ENCODE measurements around the gene SERINC2. TPM values are rescaled to one million over a fixed set of nuclear protein-coding genes. Genes with fewer than 3 reads are reported as not detected.

SERINC2 gene
- total RNA-seq, 1 donor from 2014 or later: 9.6 TPM

- no peak overlapping the region for H3K4me3 Mint-ChIP-seq
Observed at GRCh38 chr1:31397360-31398095, 15.5 kb upstream of the SERINC2 start.

GRCh38 chr1:31398246-31398645 is 14.8 kb upstream of the SERINC2 start:
- Histone ChIP-seq H3F3A (ENCODE audit: low read depth) (no peaks in the 10 kb centered on the region), H3K4me3 (no peak overlapping the region), H3K9ac (no peak overlapping the region), H2AFZ (replicated peaks) (no peak overlapping the region), H3K9me3 (ENCODE audit: low read depth) (no peaks in the 10 kb centered on the region), H3K4me1 (no peaks in the 10 kb centered on the region), H3K4me2 (no peak overlapping the region), H3K79me2 (ENCODE audit: low read depth) (no peaks in the 10 kb centered on the region), H3K27me3 (peaks cover 18% of the 10 kb centered on the region), H3K36me3 (no peaks in the 10 kb centered on the region), H4K20me1 (ENCODE audit: low read depth) (no peaks in the 10 kb centered on the region), H3K27ac (no peak overlapping the region)
- H3K27ac Mint-ChIP-seq: no peak overlapping the region
- DNase-seq (ENCODE audit: low spot score): no peak
- peaks cover 5% of the 10 kb centered on the region for H3K27me3 Mint-ChIP-seq (ENCODE audit: insufficient read depth, low read depth)
- TF ChIP-seq, protein P1, sequence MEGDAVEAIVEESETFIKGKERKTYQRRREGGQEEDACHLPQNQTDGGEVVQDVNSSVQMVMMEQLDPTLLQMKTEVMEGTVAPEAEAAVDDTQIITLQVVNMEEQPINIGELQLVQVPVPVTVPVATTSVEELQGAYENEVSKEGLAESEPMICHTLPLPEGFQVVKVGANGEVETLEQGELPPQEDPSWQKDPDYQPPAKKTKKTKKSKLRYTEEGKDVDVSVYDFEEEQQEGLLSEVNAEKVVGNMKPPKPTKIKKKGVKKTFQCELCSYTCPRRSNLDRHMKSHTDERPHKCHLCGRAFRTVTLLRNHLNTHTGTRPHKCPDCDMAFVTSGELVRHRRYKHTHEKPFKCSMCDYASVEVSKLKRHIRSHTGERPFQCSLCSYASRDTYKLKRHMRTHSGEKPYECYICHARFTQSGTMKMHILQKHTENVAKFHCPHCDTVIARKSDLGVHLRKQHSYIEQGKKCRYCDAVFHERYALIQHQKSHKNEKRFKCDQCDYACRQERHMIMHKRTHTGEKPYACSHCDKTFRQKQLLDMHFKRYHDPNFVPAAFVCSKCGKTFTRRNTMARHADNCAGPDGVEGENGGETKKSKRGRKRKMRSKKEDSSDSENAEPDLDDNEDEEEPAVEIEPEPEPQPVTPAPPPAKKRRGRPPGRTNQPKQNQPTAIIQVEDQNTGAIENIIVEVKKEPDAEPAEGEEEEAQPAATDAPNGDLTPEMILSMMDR (IDR thresholded peaks at IDR 0.05): no peak
- peaks cover 15% of the 10 kb centered on the region for H3K4me1 Mint-ChIP-seq
- H3K4me3 Mint-ChIP-seq: no peak overlapping the region
- H3K36me3 Mint-ChIP-seq: no peaks in the 10 kb centered on the region
- H3K9me3 Mint-ChIP-seq: no peaks in the 10 kb centered on the region

More at GRCh38 chr1:31397360-31398095, 15.5 kb upstream of the SERINC2 start:
- Histone ChIP-seq H3K36me3 (no peaks in the 10 kb centered on the region), H3K9me3 (ENCODE audit: low read depth) (no peaks in the 10 kb centered on the region), H3K4me1 (no peaks in the 10 kb centered on the region), H3K79me2 (ENCODE audit: low read depth) (no peaks in the 10 kb centered on the region), H3K27ac (no peak overlapping the region), H4K20me1 (ENCODE audit: low read depth) (no peaks in the 10 kb centered on the region), H3F3A (ENCODE audit: low read depth) (no peaks in the 10 kb centered on the region), H3K9ac (no peak overlapping the region), H2AFZ (replicated peaks) (no peak overlapping the region), H3K4me3 (no peak overlapping the region), H3K4me2 (no peak overlapping the region), H3K27me3 (peaks cover 18% of the 10 kb centered on the region)
- Mint-ChIP-seq H3K36me3 (no peaks in the 10 kb centered on the region), H3K27me3 (ENCODE audit: insufficient read depth, low read depth) (peaks cover 5% of the 10 kb centered on the region), H3K27ac (peak overlapping the region; percentile 12), H3K4me1 (peaks cover 15% of the 10 kb centered on the region), H3K9me3 (no peaks in the 10 kb centered on the region)
- TF ChIP-seq EZH2 (IDR thresholded peaks at IDR 0.05) (no peak), EZH2phosphoT487 (IDR thresholded peaks at IDR 0.05) (no peak)
- TF ChIP-seq, protein P1 (IDR thresholded peaks at IDR 0.05): no peak
- DNase-seq (ENCODE audit: low spot score): no peak

DNA sequence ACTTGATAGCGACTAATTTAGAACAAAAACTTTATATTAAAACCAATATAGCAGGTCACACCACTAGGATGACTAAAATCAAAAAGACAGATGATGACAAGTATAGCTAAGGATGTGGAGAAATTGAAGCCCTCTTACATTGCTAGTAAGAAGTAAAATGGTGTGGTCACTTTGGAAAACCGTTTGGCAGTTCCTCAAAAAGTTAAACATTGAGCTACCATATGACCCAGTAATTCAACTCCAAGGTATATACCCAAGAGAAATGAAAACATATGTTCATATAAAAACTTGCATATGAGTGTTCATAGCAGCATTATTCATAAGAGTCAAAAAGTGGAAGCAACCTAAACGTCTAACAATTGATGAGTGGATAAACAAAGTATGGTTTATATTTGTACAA is 13.0 kb upstream of the SERINC2 start:
- Mint-ChIP-seq H3K27me3 (ENCODE audit: insufficient read depth, low read depth) (peaks cover 5% of the 10 kb centered on the region), H3K27ac (no peak overlapping the region), H3K36me3 (no peaks in the 10 kb centered on the region), H3K4me1 (peaks cover 9% of the 10 kb centered on the region), H3K4me3 (no peak overlapping the region), H3K9me3 (no peaks in the 10 kb centered on the region)
- Histone ChIP-seq H2AFZ (replicated peaks) (no peak overlapping the region), H3K4me1 (no peaks in the 10 kb centered on the region), H3K9me3 (ENCODE audit: low read depth) (no peaks in the 10 kb centered on the region), H3F3A (ENCODE audit: low read depth) (no peaks in the 10 kb centered on the region), H3K36me3 (no peaks in the 10 kb centered on the region), H3K27ac (no peak overlapping the region), H3K9ac (no peak overlapping the region), H3K4me3 (no peak overlapping the region), H4K20me1 (ENCODE audit: low read depth) (no peaks in the 10 kb centered on the region), H3K27me3 (peaks cover 7% of the 10 kb centered on the region), H3K4me2 (no peak overlapping the region), H3K79me2 (ENCODE audit: low read depth) (no peaks in the 10 kb centered on the region)
- TF ChIP-seq EZH2phosphoT487 (IDR thresholded peaks at IDR 0.05) (no peak), EZH2 (IDR thresholded peaks at IDR 0.05) (no peak)
- TF ChIP-seq, protein P1 (IDR thresholded peaks at IDR 0.05): no peak
- DNase-seq (ENCODE audit: low spot score): no peak
